H1 (cell line): ENCODE results near the gene ST3GAL3. TPM values are rescaled to one million over a fixed set of nuclear protein-coding genes. Genes with fewer than 3 reads are reported as not detected.

ENCODE experiments used
- CTCF ChIA-PET: fragments of 300-600 bp; sonication (Branson Sonifier 250); formaldehyde crosslinking; loops from one replicate; lab custom pipeline; 2021; ENCODE audit not compliant: partially characterized antibody; lab: Charles Lee
- POLR2A ChIA-PET: fragments of 300-600 bp; sonication (Branson Sonifier 250); formaldehyde crosslinking; loops from one replicate; lab custom pipeline; 2021; ENCODE audit warnings: inconsistent platforms; ENCODE audit not compliant: partially characterized antibody; lab: Charles Lee
- DNase-seq, 2 experiments: peaks; one replicate each; pipeline versions ENCODE4 v3.0.0 to v3.0.0-alpha.2; 2010 to 2022; ENCODE audit warnings: low spot score in 2 of 2, low read depth in 1 of 2, mixed read lengths in 1 of 2
- FAIRE-seq: peaks from 2 replicates; lab custom pipeline; 2011; peaks lifted over from hg19 to GRCh38; lab: Jason Lieb, UNC
- H2AFZ ChIP-seq: 2 replicates; pipeline ENCODE4 v1.8.1; 2012; ENCODE audit warnings: low read length, inconsistent platforms
- H2AK5ac ChIP-seq: 2 replicates; pipeline ENCODE4 v1.6.1; 2013; ENCODE audit warnings: low read depth, low read length
- H2BK120ac ChIP-seq: replicated peaks from 2 replicates; pipeline ENCODE3; 2013; ENCODE audit warnings: low read depth, low read length, inconsistent platforms
- H2BK12ac ChIP-seq: 2 replicates; pipeline ENCODE4 v1.6.1; 2013; ENCODE audit warnings: low read depth, low read length
- H2BK15ac ChIP-seq: 2 replicates; pipeline ENCODE4 v1.6.1; 2013; ENCODE audit warnings: low read length
- H2BK20ac ChIP-seq: 2 replicates; pipeline ENCODE4 v1.6.1; 2013; ENCODE audit warnings: low read length
- H2BK5ac ChIP-seq: 2 replicates; pipeline ENCODE4 v1.6.1; 2013; ENCODE audit warnings: low read depth, low read length
- H3K14ac ChIP-seq: 2 replicates; pipeline ENCODE4 v1.6.1; 2013; ENCODE audit warnings: inconsistent platforms; ENCODE audit not compliant: insufficient read length
- H3K18ac ChIP-seq: 2 replicates; pipeline ENCODE4 v1.6.1; 2013; ENCODE audit warnings: low read length; ENCODE audit errors: extremely low read depth
- H3K23ac ChIP-seq: 2 replicates; pipeline ENCODE4 v1.6.1; 2013; ENCODE audit warnings: inconsistent platforms; ENCODE audit not compliant: insufficient read length
- H3K23me2 ChIP-seq: 2 replicates; pipeline ENCODE4 v1.6.1; 2013; ENCODE audit warnings: low read depth, low read length
- H3K27ac ChIP-seq: 2 replicates; pipeline ENCODE4 v1.6.1; 2011; ENCODE audit warnings: low read depth, low read length, inconsistent platforms
- H3K27me3 ChIP-seq, 4 experiments: replicated peaks in 1 of 4; 1 replicate in 1 of 4; 2 replicates in 3 of 4; pipeline versions ENCODE4 v1.6.1 to v1.8.1; 2011 to 2013; ENCODE audit warnings: low read length in 3 of 4, mild to moderate bottlenecking in 3 of 4, inconsistent platforms in 2 of 4, mixed read lengths in 2 of 4, moderate library complexity in 1 of 4; ENCODE audit not compliant: control insufficient read depth in 3 of 4, insufficient read depth in 3 of 4; ENCODE audit errors: extremely low read depth in 1 of 4
- H3K36me3 ChIP-seq, 4 experiments: 2 replicates each; pipeline versions ENCODE4 v1.6.1 to v1.8.1; 2011 to 2013; ENCODE audit warnings: mild to moderate bottlenecking in 4 of 4, low read length in 3 of 4, moderate library complexity in 2 of 4, control low read depth in 1 of 4, inconsistent platforms in 1 of 4; ENCODE audit not compliant: insufficient read depth in 4 of 4, control insufficient read depth in 2 of 4
- H3K4ac ChIP-seq: replicated peaks from 2 replicates; pipeline ENCODE3; 2013; ENCODE audit warnings: low read length, low read depth, mixed read lengths, inconsistent platforms; ENCODE audit not compliant: insufficient read length
- H3K4me1 ChIP-seq, 4 experiments: replicated peaks in 1 of 4; 1 replicate in 1 of 4; 2 replicates in 3 of 4; pipeline versions ENCODE4 v1.6.1 to v1.8.1; 2011 to 2013; ENCODE audit warnings: low read length in 3 of 4, inconsistent platforms in 2 of 4, mixed read lengths in 1 of 4; ENCODE audit not compliant: insufficient read depth in 4 of 4, control insufficient read depth in 3 of 4
- H3K4me2 ChIP-seq, 2 experiments: 2 replicates each; pipeline versions ENCODE4 v1.6.1 to v1.8.1; 2011 to 2013; ENCODE audit warnings: low read depth in 2 of 2, low read length in 2 of 2, control low read depth in 1 of 2, inconsistent platforms in 1 of 2, mild to moderate bottlenecking in 1 of 2; ENCODE audit not compliant: insufficient read depth in 1 of 2
- H3K4me3 ChIP-seq, 4 experiments: fragments of 200-600, 300-600 bp in 1 of 4; sonication (generic), shearing (Covaris generic), sonication (Bioruptor Twin) in 1 of 4; 2 replicates each; pipeline versions ENCODE4 v1.5.1 to v1.8.1; 2011 to 2016; ENCODE audit warnings: low read length in 4 of 4, low read depth in 3 of 4, control low read depth in 2 of 4, inconsistent platforms in 2 of 4, mild to moderate bottlenecking in 2 of 4, mixed read lengths in 1 of 4, moderate library complexity in 1 of 4; ENCODE audit not compliant: insufficient read depth in 2 of 4; ENCODE audit errors: extremely low read depth in 1 of 4
- H3K56ac ChIP-seq: replicated peaks from 2 replicates; pipeline ENCODE3; 2013; ENCODE audit warnings: low read depth, mild to moderate bottlenecking, mixed read lengths, low read length, inconsistent platforms; ENCODE audit not compliant: insufficient read length
- H3K79me1 ChIP-seq: 2 replicates; pipeline ENCODE4 v1.6.1; 2013; ENCODE audit warnings: low read depth, low read length, control low read depth
- H3K79me2 ChIP-seq, 2 experiments: 2 replicates each; pipeline versions ENCODE4 v1.6.1 to v1.8.1; 2012 to 2013; ENCODE audit warnings: low read length in 2 of 2, mild to moderate bottlenecking in 2 of 2, inconsistent platforms in 1 of 2; ENCODE audit not compliant: insufficient read depth in 2 of 2, control insufficient read depth in 1 of 2
- H3K9ac ChIP-seq, 4 experiments: replicated peaks in 1 of 4; 1 replicate in 1 of 4; 2 replicates in 3 of 4; pipeline versions ENCODE4 v1.6.1 to v1.8.1; 2011 to 2013; ENCODE audit warnings: low read depth in 3 of 4, low read length in 3 of 4, control low read depth in 2 of 4, mild to moderate bottlenecking in 2 of 4, moderate library complexity in 2 of 4, inconsistent platforms in 1 of 4; ENCODE audit errors: extremely low read depth in 1 of 4
- H3K9me3 ChIP-seq, 2 experiments: 2 replicates each; pipeline versions ENCODE4 v1.6.1 to v1.8.1; 2012 to 2013; ENCODE audit warnings: mild to moderate bottlenecking in 2 of 2, moderate library complexity in 2 of 2, control low read depth in 1 of 2, inconsistent platforms in 1 of 2, low read depth in 1 of 2, low read length in 1 of 2, mixed read lengths in 1 of 2; ENCODE audit not compliant: insufficient read depth in 2 of 2
- H4K20me1 ChIP-seq, 2 experiments: replicated peaks in 1 of 2; 2 replicates each; pipeline versions ENCODE3 to v1.8.1; 2011 to 2013; ENCODE audit warnings: inconsistent platforms in 2 of 2, low read length in 2 of 2, mild to moderate bottlenecking in 1 of 2; ENCODE audit not compliant: insufficient read depth in 2 of 2, control insufficient read depth in 1 of 2
- H4K5ac ChIP-seq: 2 replicates; pipeline ENCODE4 v1.6.1; 2013; ENCODE audit warnings: low read length, low read depth, mixed read lengths, inconsistent platforms; ENCODE audit not compliant: insufficient read length
- H4K8ac ChIP-seq: 2 replicates; pipeline ENCODE4 v1.8.0; 2013; ENCODE audit warnings: mild to moderate bottlenecking, moderate library complexity, low read length, inconsistent platforms; ENCODE audit not compliant: insufficient read depth; ENCODE audit errors: extremely low read depth
- H4K91ac ChIP-seq: replicated peaks from 2 replicates; pipeline ENCODE3; 2013; ENCODE audit warnings: low read length, mixed read lengths, inconsistent platforms; ENCODE audit not compliant: insufficient read length
- BACH1 ChIP-seq: IDR thresholded peaks from 2 replicates; pipeline ENCODE4 v1.6.1; 2012; ENCODE audit warnings: low read length, improper control_type of control experiment
- CHD1 ChIP-seq: IDR thresholded peaks from 2 replicates; pipeline ENCODE4 v1.6.1; 2012; ENCODE audit warnings: low read depth, low read length, improper control_type of control experiment
- EGR1 ChIP-seq: IDR thresholded peaks from 2 replicates; pipeline ENCODE4 v1.6.1; 2011; ENCODE audit warnings: low read depth, low read length, borderline replicate concordance
- EP300 ChIP-seq, 2 experiments: IDR thresholded peaks; 1 replicate in 1 of 2; 2 replicates in 1 of 2; pipeline ENCODE4 v1.6.1; 2011 to 2012; ENCODE audit warnings: low read depth in 2 of 2, low read length in 2 of 2, mild to moderate bottlenecking in 2 of 2, borderline replicate concordance in 1 of 2, inconsistent platforms in 1 of 2, moderate library complexity in 1 of 2
- HDAC6 ChIP-seq: IDR thresholded peaks from one replicate; pipeline ENCODE4 v1.7.1; 2012; ENCODE audit warnings: low read depth, mild to moderate bottlenecking, inconsistent platforms, low read length, moderate library complexity
- JUN ChIP-seq: IDR thresholded peaks from 2 replicates; pipeline ENCODE4 v1.6.1; 2011; ENCODE audit warnings: low read depth, mild to moderate bottlenecking, improper control_type of control experiment, low read length
- KDM5A ChIP-seq: fragments of 200-600 bp; IDR thresholded peaks from 2 replicates; pipeline ENCODE4 v1.7.1; 2012; ENCODE audit warnings: mild to moderate bottlenecking, low read length, inconsistent platforms, mixed read lengths
- MAFK ChIP-seq: IDR thresholded peaks from 2 replicates; pipeline ENCODE4 v1.6.1; 2012; ENCODE audit warnings: low read depth, mild to moderate bottlenecking, improper control_type of control experiment, low read length
- SAP30 ChIP-seq: fragments of 300-600 bp; sonication (generic); IDR thresholded peaks from 2 replicates; pipeline ENCODE4 v1.7.1; 2012; ENCODE audit warnings: low read length, moderate library complexity, mild to moderate bottlenecking, inconsistent platforms; ENCODE audit not compliant: insufficient read depth, insufficient replicate concordance
- SP1 ChIP-seq: IDR thresholded peaks from 2 replicates; pipeline ENCODE4 v1.6.1; 2011; ENCODE audit warnings: low read depth, low read length
- SRF ChIP-seq: IDR thresholded peaks from 2 replicates; pipeline ENCODE4 v1.6.1; 2011; ENCODE audit warnings: mild to moderate bottlenecking, low read depth, low read length, moderate library complexity
- WGBS, 2 experiments: shearing (Covaris generic) in 1 of 2; methylation state at CpG; one replicate each; pipeline versions ENCODE4 v1.1.6 to v1.1.7; 2013 to 2015; ENCODE audit warnings: low lambda C conversion rate in 2 of 2, mixed read lengths in 2 of 2, inconsistent platforms in 1 of 2, low coverage in 1 of 2, missing lambda C conversion rate in 1 of 2; ENCODE audit not compliant: insufficient replicate concordance in 2 of 2, insufficient coverage in 1 of 2, insufficient read length in 1 of 2; ENCODE audit errors: extremely low coverage in 1 of 2, missing lambda C conversion rate in 1 of 2; 5-methylcytosine and 5-hydroxymethylcytosine counted together
- polyA plus RNA-seq, 7 experiments: library from polyadenylated mRNA; depleted of rRNA in 3 of 7; stranded (reverse) in 5 of 7; unstranded in 2 of 7; fragments of >200 nt in 5 of 7; fragments of 200-250 nt in 2 of 7; gene quantifications; 1 replicate in 5 of 7; 2 replicates in 1 of 7; 4 replicates in 1 of 7; pipeline versions ENCODE4 v1.2.1 to v1.2.3, GENCODE V29; 2011 to 2013; ENCODE audit warnings: missing spikeins in 2 of 7, mixed read lengths in 2 of 7
- total RNA-seq: library from RNA; stranded (reverse); fragmentation: NEBNext Ultra II Directional; extraction: Animal tissue kit (Norgen Biotek cat#: 25700); gene quantifications from 2 replicates; pipeline ENCODE4 v1.2.1, GENCODE V29; 2021
- TF ChIP-seq, protein P1 (sequence below): IDR thresholded peaks from 2 replicates; pipeline ENCODE4 v1.6.1; 2012; ENCODE audit warnings: inconsistent platforms

ST3GAL3 gene
- total and polyA plus RNA-seq, 2 of the 8 experiments (the other 6 are each of a cell fraction or from before 2014, with no cell fraction given): 6.8 to 7.0 TPM

DNA sequence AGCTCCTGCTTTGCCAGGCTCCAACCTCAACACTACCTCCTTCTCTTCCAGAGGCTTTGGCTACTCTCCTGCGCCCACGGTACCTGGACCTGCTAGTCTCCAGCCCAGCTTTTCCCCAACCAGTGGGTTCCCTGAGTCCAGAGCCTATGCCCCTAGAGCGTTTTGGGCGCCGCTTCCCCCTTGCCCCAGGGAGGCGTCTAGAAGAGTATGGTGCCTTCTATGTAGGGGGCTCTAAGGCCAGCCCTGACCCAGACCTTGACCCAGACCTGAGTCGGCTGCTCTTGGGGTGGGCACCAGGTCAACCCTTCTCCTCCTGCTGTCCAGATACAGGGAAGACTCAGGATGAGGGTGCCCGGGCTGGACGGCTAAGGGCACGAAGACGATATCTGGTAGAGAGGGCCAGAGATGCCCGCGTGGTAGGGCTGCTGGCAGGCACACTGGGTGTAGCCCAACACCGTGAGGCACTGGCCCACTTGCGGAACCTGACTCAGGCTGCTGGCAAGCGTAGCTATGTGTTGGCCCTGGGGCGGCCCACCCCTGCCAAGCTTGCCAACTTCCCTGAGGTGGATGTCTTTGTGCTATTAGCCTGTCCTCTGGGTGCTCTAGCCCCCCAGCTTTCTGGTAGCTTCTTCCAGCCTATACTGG is 264.1 kb downstream of the ST3GAL3 start:
- H2BK120ac ChIP-seq: no peak overlapping the region
- peak overlapping the region; percentile 1; the same call in 1 of the 2 replicates for H4K8ac ChIP-seq
- POLR2A ChIA-PET: interaction anchor here (0.6 to 12.9 kb wide), 7 partner anchors 9 to 76 kb away, joined by 3 to 189 read pairs (median 5); partner anchors contain the start of genes CCDC24 and IPO13
- H4K91ac ChIP-seq: no peak overlapping the region
- FAIRE-seq: no peak
- H2AK5ac ChIP-seq: no peak overlapping the region
- no peaks in the 10 kb centered on the region for H3K27me3 ChIP-seq
- H2BK12ac ChIP-seq: no peak overlapping the region
- no peak overlapping the region for H2BK20ac ChIP-seq
- 95% methylated on average over 17 of the region's 17 CpGs; no CpG with 5 or more reads in 1 of the 2 experiments for WGBS, 2 experiments
- H2BK5ac ChIP-seq: no peak overlapping the region
- peaks cover 0 to 18% (median 9%) of the 10 kb centered on the region in 4 experiments; a peak in 4 of 8 replicates for H3K36me3 ChIP-seq
- peaks cover 4 to 16% of the 10 kb centered on the region in 2 experiments for H4K20me1 ChIP-seq
- H3K23ac ChIP-seq: no peak overlapping the region
- H3K9me3 ChIP-seq: no peaks in the 10 kb centered on the region
- no peak for DNase-seq
- H3K23me2 ChIP-seq: peaks cover 20% of the 10 kb centered on the region
- H2BK15ac ChIP-seq: no peak overlapping the region
- no peak overlapping the region for H3K4me3 ChIP-seq
- no peak overlapping the region for H3K27ac ChIP-seq
- CTCF ChIA-PET: interaction anchor here (0.7 to 9.2 kb wide), 14 partner anchors 9 to 207 kb away, joined by 3 to 79 read pairs (median 5); partner anchors contain the start of genes IPO13 and SLC6A9
- H3K79me1 ChIP-seq: peaks cover 11% of the 10 kb centered on the region; the same call in 1 of the 2 replicates
- no peak overlapping the region for H3K18ac ChIP-seq
- no peak overlapping the region for H3K9ac ChIP-seq
- peaks cover 0 to 24% of the 10 kb centered on the region in 2 experiments; a peak in 2 of 4 replicates for H3K79me2 ChIP-seq
- H3K4me1 ChIP-seq: peaks cover 3 to 14% (median 8%) of the 10 kb centered on the region in 4 experiments
- H4K5ac ChIP-seq: no peak overlapping the region
- no peak overlapping the region for H3K14ac ChIP-seq
- no peak overlapping the region for H3K4ac ChIP-seq
- no peak overlapping the region for H3K56ac ChIP-seq
- no peak overlapping the region for H2AFZ ChIP-seq
- no peak overlapping the region; a peak in 1 of 4 replicates for H3K4me2 ChIP-seq
- TF ChIP-seq EGR1 (no peak), SAP30 (no peak), BACH1 (no peak), CHD1 (no peak), HDAC6 (no peak), SRF (no peak), EP300 (IDR thresholded peaks at IDR 0.05; ENCODE audit: borderline replicate concordance in 1 of 2, low read depth in 2 of 2, low read length in 2 of 2) (no peak), KDM5A (no peak), JUN (no peak), MAFK (no peak), SP1 (no peak)
- TF ChIP-seq, protein P1, sequence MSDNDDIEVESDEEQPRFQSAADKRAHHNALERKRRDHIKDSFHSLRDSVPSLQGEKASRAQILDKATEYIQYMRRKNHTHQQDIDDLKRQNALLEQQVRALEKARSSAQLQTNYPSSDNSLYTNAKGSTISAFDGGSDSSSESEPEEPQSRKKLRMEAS: no peak
